ENCODE measurements around the gene PREX1. TPM values are rescaled to one million over a fixed set of nuclear protein-coding genes. Genes with fewer than 3 reads are reported as not detected.

Gene PREX1
- total RNA-seq, 1 experiment from 2014 or later: 9.5 TPM

GRCh38 chr20:48825566-48825920 is 2.3 kb downstream of the PREX1 start:
- peaks cover 9% of the 10 kb centered on the region for H3K4me1 Mint-ChIP-seq (ENCODE audit: low read depth, unreplicated experiment)
- H3K27ac Mint-ChIP-seq (ENCODE audit: unreplicated experiment): no peak overlapping the region
- no peaks in the 10 kb centered on the region for H3K9me3 Mint-ChIP-seq (ENCODE audit: unreplicated experiment)
- Histone ChIP-seq H3K4me3 (ENCODE audit: low read depth, low read length) (no peak overlapping the region), H3K36me3 (ENCODE audit: control insufficient read depth, insufficient read depth, low read length) (no peaks in the 10 kb centered on the region), H3K4me1 (peaks cover 13% of the 10 kb centered on the region), H3K27me3 (replicated peaks; ENCODE audit: control insufficient read depth, insufficient read depth, low read length) (0 out of 2 replicates have a peak, but pooled peaks cover 4% of the 10 kb centered on the region), H3K9me3 (no peaks in the 10 kb centered on the region)
- intact Hi-C loops (cut with micrococcal nuclease; ENCODE audit: unreplicated experiment): loop anchor here (2.0 kb wide), 1 partner anchor 79 kb away; no protein-coding TSS in a partner anchor
- no peak overlapping the region for H3K4me3 Mint-ChIP-seq (ENCODE audit: unreplicated experiment)
- no peak for DNase-seq
- CTCF ChIA-PET: interaction anchor here (3.7 kb wide), 1 partner anchor 168 kb away, joined by 18 read pairs; no protein-coding TSS in a partner anchor
- POLR2A ChIA-PET: no interaction called here
- TF ChIP-seq CTCF (IDR thresholded peaks at IDR 0.05; ENCODE audit: insufficient read depth in 1 of 2, low read depth in 1 of 2, low read length in 1 of 2, severe bottlenecking in 1 of 2, unreplicated experiment in 1 of 2): no peak
- H3K36me3 Mint-ChIP-seq (ENCODE audit: insufficient read depth, unreplicated experiment): no peaks in the 10 kb centered on the region
- no TSS peak for BruUV-seq (replicated peaks)
- peaks cover 1% of the 10 kb centered on the region for H3K27me3 Mint-ChIP-seq (ENCODE audit: insufficient read depth, unreplicated experiment)

- no peaks in the 10 kb centered on the region for H3K36me3 Mint-ChIP-seq (ENCODE audit: insufficient read depth, unreplicated experiment)
- TF ChIP-seq CTCF (IDR thresholded peaks at IDR 0.05; ENCODE audit: insufficient read depth in 1 of 2, low read depth in 1 of 2, low read length in 1 of 2, severe bottlenecking in 1 of 2, unreplicated experiment in 1 of 2): no peak
- Histone ChIP-seq H3K4me3 (ENCODE audit: low read depth, low read length) (no peak overlapping the region), H3K4me1 (peaks cover 13% of the 10 kb centered on the region), H3K27me3 (replicated peaks; ENCODE audit: control insufficient read depth, insufficient read depth, low read length) (0 out of 2 replicates have a peak, but pooled peaks cover 4% of the 10 kb centered on the region), H3K9me3 (no peaks in the 10 kb centered on the region), H3K36me3 (ENCODE audit: control insufficient read depth, insufficient read depth, low read length) (no peaks in the 10 kb centered on the region)
- POLR2A ChIA-PET: no interaction called here
- TSS peak; percentile 19 for BruUV-seq (replicated peaks)
- CTCF ChIA-PET: no interaction called here
- H3K27me3 Mint-ChIP-seq (ENCODE audit: insufficient read depth, unreplicated experiment): no peaks in the 10 kb centered on the region
- intact Hi-C loops (cut with micrococcal nuclease; ENCODE audit: unreplicated experiment): loop anchor here (2.0 kb wide), 1 partner anchor 80 kb away; no protein-coding TSS in a partner anchor
- peaks cover 9% of the 10 kb centered on the region for H3K4me1 Mint-ChIP-seq (ENCODE audit: low read depth, unreplicated experiment)
- no peak overlapping the region for H3K4me3 Mint-ChIP-seq (ENCODE audit: unreplicated experiment)
- H3K27ac Mint-ChIP-seq (ENCODE audit: unreplicated experiment): no peak overlapping the region
- DNase-seq: peak; percentile 38 to 41
- H3K9me3 Mint-ChIP-seq (ENCODE audit: unreplicated experiment): no peaks in the 10 kb centered on the region
These were observed 2.8 kb downstream of the PREX1 start for GRCh38 chr20:48824830-48825565.

- Histone ChIP-seq H3K9me3 (no peaks in the 10 kb centered on the region), H3K4me3 (ENCODE audit: low read depth, low read length) (no peak overlapping the region), H3K36me3 (ENCODE audit: control insufficient read depth, insufficient read depth, low read length) (no peaks in the 10 kb centered on the region), H3K27me3 (replicated peaks; ENCODE audit: control insufficient read depth, insufficient read depth, low read length) (0 out of 2 replicates have a peak, but pooled peaks cover 4% of the 10 kb centered on the region), H3K4me1 (peaks cover 13% of the 10 kb centered on the region)
- ChIA-PET CTCF (no interaction called here), POLR2A (no interaction called here)
- H3K4me3 Mint-ChIP-seq (ENCODE audit: unreplicated experiment): no peak overlapping the region
- no peaks in the 10 kb centered on the region for H3K36me3 Mint-ChIP-seq (ENCODE audit: insufficient read depth, unreplicated experiment)
- no TSS peak for BruUV-seq (replicated peaks)
- H3K27ac Mint-ChIP-seq (ENCODE audit: unreplicated experiment): no peak overlapping the region
- peaks cover 9% of the 10 kb centered on the region for H3K4me1 Mint-ChIP-seq (ENCODE audit: low read depth, unreplicated experiment)
- intact Hi-C loops (cut with micrococcal nuclease; ENCODE audit: unreplicated experiment): loop anchor here (2.0 kb wide), 1 partner anchor 81 kb away; no protein-coding TSS in a partner anchor
- H3K9me3 Mint-ChIP-seq (ENCODE audit: unreplicated experiment): no peaks in the 10 kb centered on the region
- no peaks in the 10 kb centered on the region for H3K27me3 Mint-ChIP-seq (ENCODE audit: insufficient read depth, unreplicated experiment)
- DNase-seq: no peak
- TF ChIP-seq CTCF (IDR thresholded peaks at IDR 0.05; ENCODE audit: insufficient read depth in 1 of 2, low read depth in 1 of 2, low read length in 1 of 2, severe bottlenecking in 1 of 2, unreplicated experiment in 1 of 2): no peak
These were observed 3.8 kb downstream of the PREX1 start for GRCh38 chr20:48823960-48824498.

All from Caco-2 (cell line).